ENCODE data around the gene TGFA.

- TF ChIP-seq CTCF (IDR thresholded peaks at IDR 0.05) (no peak), POLR2A (IDR thresholded peaks at IDR 0.05) (no peak)
Observed at GRCh38 chr2:70420143-70420542, 133.5 kb downstream of the TGFA start.

All from body of pancreas (tissue), 4 donors.